ENCODE data around the gene ALAD.
"Not testable (repeated sequence)": the region's sequence is repeated elsewhere in the genome, so short reads cannot be mapped to it uniquely, and the experiment has no call there.

The ALAD gene

DNA sequence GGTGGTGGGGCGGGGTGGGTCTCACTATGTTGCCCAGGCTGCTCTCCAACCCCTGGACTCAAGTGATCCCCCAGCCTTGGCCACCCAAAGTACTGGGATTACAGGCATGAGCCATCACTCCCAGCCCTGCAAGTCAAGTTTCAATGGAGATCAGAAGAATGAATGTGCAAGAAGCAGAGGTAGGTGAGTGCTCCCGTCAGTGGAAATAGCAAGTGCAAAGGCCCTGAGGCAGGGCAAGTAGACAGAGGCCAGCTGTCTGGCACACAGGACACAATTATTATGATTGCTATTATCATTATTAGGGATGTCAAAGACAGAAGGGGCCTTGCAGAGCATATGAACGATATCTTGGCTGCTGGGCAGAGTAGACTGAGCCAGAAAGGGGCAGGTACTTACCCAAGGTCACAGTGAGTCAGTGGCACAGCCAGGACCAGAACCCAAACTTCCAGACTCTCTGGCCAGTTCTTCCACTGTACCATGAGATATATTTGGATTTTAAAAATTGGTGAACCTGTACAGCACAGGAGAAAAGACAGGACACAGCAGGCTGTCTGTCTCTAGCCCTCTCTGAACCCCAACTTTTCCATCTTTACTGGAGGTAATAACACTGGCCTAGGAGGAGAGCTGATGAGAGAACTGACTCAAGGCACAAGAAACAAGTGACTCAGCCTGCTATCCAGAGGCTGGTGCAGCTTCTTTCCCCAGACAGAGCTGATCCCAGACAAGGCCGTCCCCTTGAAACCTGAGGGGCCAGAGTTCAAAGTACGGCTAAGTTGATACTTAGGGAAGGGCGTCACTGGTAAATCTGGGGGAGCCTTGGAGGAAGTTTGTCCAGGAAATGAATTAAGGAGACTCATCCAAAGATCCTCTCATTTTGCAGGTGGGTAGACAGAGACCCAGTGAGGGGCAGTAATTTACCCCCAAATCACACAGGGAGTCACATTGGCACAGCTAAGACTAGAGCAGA, 25.7 kb downstream of the ALAD start:
- peak overlapping the region; percentile 84 to 89 for H3K27ac Mint-ChIP-seq
- peaks cover 9% of the 10 kb centered on the region for H3K36me3 Mint-ChIP-seq (ENCODE audit: insufficient read depth)
- no peaks in the 10 kb centered on the region for H3K27me3 Mint-ChIP-seq
- ATAC-seq (replicated peaks) (no peak), DNase-seq (no peak)
- H3K4me1 Mint-ChIP-seq (ENCODE audit: low read depth in 2 of 2), result peaks cover 13% of the 10 kb centered on the region in 2 donors
- peak overlapping the region; percentile 81 to 86 for H3K4me3 Mint-ChIP-seq
- H3K9me3 Mint-ChIP-seq, result no peaks in the 10 kb centered on the region

- no peak for DNase-seq
- H3K9me3 Mint-ChIP-seq, result no peaks in the 10 kb centered on the region
- ATAC-seq (replicated peaks), result no peak
- no peaks in the 10 kb centered on the region for H3K27me3 Mint-ChIP-seq
- peaks cover 13% of the 10 kb centered on the region in 2 donors for H3K4me1 Mint-ChIP-seq (ENCODE audit: low read depth in 2 of 2)
- peak overlapping the region in 1 of 2 donors; percentile 86 for H3K27ac Mint-ChIP-seq
- H3K36me3 Mint-ChIP-seq (ENCODE audit: insufficient read depth), result peaks cover 9% of the 10 kb centered on the region
- H3K4me3 Mint-ChIP-seq, result no peak overlapping the region
Observed at GRCh38 chr9:113373676-113374392, 27.2 kb downstream of the ALAD start.

GRCh38 chr9:113373256-113373655, 27.8 kb downstream of the ALAD start:
- ATAC-seq (replicated peaks), result no peak

DNA sequence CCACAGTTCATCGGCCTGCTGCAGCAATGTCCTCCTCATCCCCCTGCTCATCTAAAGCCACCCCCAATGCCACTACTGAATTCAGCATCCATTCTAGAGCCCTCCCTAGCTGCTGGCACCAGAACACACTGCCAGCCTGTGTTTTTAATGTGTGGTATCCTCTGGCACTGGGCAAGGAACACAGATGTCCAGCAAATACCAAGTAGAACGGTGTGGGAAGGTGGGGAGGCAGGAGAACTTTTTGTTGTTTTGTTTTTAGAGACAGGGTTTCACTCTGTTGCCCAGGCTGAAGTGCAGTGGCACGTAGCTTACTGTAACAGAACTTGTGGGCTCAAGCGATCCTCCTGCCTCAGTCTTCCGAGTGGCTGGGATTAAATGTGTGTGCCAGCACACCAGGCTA, 29.0 kb downstream of the ALAD start:
- Mint-ChIP-seq H3K4me3 (no peak overlapping the region), H3K36me3 (ENCODE audit: insufficient read depth) (peaks cover 9% of the 10 kb centered on the region), H3K27ac (peak overlapping the region in 1 of 2 donors; percentile 84), H3K4me1 (ENCODE audit: low read depth in 2 of 2) (peaks cover 12 to 13% of the 10 kb centered on the region in 2 donors), H3K9me3 (no peaks in the 10 kb centered on the region), H3K27me3 (no peaks in the 10 kb centered on the region)
- DNase-seq (no peak), ATAC-seq (replicated peaks) (no peak)

More at GRCh38 chr9:113373256-113373655, 27.8 kb downstream of the ALAD start:
- no peak overlapping the region for H3K4me3 Mint-ChIP-seq
- DNase-seq, result no peak
- H3K4me1 Mint-ChIP-seq (ENCODE audit: low read depth in 2 of 2), result peaks cover 13% of the 10 kb centered on the region in 2 donors
- peak overlapping the region in 1 of 2 donors; percentile 86 for H3K27ac Mint-ChIP-seq
- H3K9me3 Mint-ChIP-seq, result no peaks in the 10 kb centered on the region
- H3K27me3 Mint-ChIP-seq, result no peaks in the 10 kb centered on the region
- peaks cover 9% of the 10 kb centered on the region for H3K36me3 Mint-ChIP-seq (ENCODE audit: insufficient read depth)

DNA sequence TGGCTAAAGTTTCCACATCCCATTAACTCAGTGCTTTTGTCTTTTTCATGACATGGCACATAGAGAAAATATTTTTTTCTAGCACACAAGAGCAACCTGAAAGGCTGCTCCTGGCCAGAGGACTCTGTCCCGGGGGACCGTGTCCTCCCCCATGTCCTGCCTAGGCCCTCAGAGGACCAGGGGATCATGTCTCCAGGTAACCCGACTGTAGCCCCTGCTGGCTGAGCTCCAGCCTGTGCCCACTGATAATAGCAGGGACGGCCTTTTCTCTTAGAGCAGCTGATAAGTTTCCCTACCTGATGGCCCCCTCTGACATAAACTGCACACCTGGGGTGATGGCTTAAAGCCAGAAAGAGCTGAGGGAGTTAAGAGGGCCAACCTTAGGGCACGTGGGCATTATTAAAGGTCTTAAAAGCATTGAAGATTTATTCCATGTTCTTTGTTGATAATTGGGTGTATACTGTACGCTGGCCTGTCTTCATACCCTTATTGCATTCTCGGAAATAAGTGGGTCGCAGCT, 30.2 kb downstream of the ALAD start:
- no peak for DNase-seq
- H3K4me3 Mint-ChIP-seq, result no peak overlapping the region
- no peaks in the 10 kb centered on the region for H3K9me3 Mint-ChIP-seq
- H3K27ac Mint-ChIP-seq, result no peak overlapping the region
- H3K4me1 Mint-ChIP-seq (ENCODE audit: low read depth in 2 of 2), result peaks cover 10 to 13% of the 10 kb centered on the region in 2 donors
- no peaks in the 10 kb centered on the region for H3K27me3 Mint-ChIP-seq
- no peak for ATAC-seq (replicated peaks)
- H3K36me3 Mint-ChIP-seq (ENCODE audit: insufficient read depth), result peaks cover 5% of the 10 kb centered on the region

GRCh38 chr9:113369855-113370140, 31.3 kb downstream of the ALAD start:
- peaks cover 0 to 3% of the 10 kb centered on the region in 2 donors for H3K4me1 Mint-ChIP-seq (ENCODE audit: low read depth in 2 of 2)
- DNase-seq, result no peak
- peaks cover 2% of the 10 kb centered on the region for H3K36me3 Mint-ChIP-seq (ENCODE audit: insufficient read depth)
- H3K9me3 Mint-ChIP-seq, result no peaks in the 10 kb centered on the region
- no peak overlapping the region for H3K27ac Mint-ChIP-seq
- no peak for ATAC-seq (replicated peaks)
- H3K4me3 Mint-ChIP-seq, result no peak overlapping the region
- no peaks in the 10 kb centered on the region for H3K27me3 Mint-ChIP-seq

- H3K4me3 Mint-ChIP-seq, result no peak overlapping the region
- ATAC-seq (replicated peaks) (no peak), DNase-seq (no peak)
- H3K27ac Mint-ChIP-seq, result no peak overlapping the region
- no peaks in the 10 kb centered on the region for H3K4me1 Mint-ChIP-seq (ENCODE audit: low read depth in 2 of 2)
- H3K36me3 Mint-ChIP-seq (ENCODE audit: insufficient read depth), result no peaks in the 10 kb centered on the region
- H3K9me3 Mint-ChIP-seq, result no peaks in the 10 kb centered on the region
- no peaks in the 10 kb centered on the region for H3K27me3 Mint-ChIP-seq
Observed at GRCh38 chr9:113368982-113369854, 31.9 kb downstream of the ALAD start.

DNA sequence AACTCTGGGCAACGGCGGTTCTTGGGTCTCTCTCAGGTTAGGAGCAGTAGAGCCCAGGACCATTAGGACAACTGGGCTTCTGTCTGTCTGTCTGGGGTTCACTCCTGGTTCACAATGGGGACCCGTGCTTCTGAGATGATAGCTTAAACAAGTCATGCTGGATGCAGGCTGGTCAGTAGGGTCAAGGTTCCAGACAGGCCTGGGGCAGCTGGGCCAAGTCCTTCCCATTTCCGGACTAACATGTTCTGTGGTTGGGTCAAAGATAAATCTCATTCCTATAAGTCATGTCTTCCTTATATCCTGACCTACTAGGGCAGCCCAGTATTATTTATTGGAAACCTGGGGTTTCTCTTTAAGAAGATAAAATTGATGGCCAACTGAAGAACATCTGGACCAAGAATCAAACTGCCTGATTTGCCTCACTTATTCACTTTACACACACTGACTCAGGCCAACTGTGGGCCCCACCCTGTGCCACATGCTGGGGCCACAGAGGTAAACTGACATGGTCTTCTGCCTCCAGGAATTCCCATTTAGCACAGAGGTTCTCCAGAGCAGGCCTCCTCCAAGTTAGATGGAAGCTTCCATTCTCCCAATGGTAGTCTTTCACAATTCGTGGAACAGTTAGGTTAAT, 32.6 kb downstream of the ALAD start:
- no peaks in the 10 kb centered on the region for H3K4me1 Mint-ChIP-seq (ENCODE audit: low read depth in 2 of 2)
- no peaks in the 10 kb centered on the region for H3K27me3 Mint-ChIP-seq
- H3K27ac Mint-ChIP-seq, result no peak overlapping the region
- H3K36me3 Mint-ChIP-seq (ENCODE audit: insufficient read depth), result no peaks in the 10 kb centered on the region
- ATAC-seq (replicated peaks) (no peak), DNase-seq (no peak)
- H3K4me3 Mint-ChIP-seq, result no peak overlapping the region
- no peaks in the 10 kb centered on the region for H3K9me3 Mint-ChIP-seq

GRCh38 chr9:113365652-113366051, 35.4 kb downstream of the ALAD start:
- not testable (repeated sequence) for ATAC-seq (replicated peaks); H3K4me1 Mint-ChIP-seq (ENCODE audit: low read depth in 2 of 2); H3K36me3 Mint-ChIP-seq (ENCODE audit: insufficient read depth); H3K27ac Mint-ChIP-seq; DNase-seq; H3K9me3 Mint-ChIP-seq; H3K27me3 Mint-ChIP-seq; H3K4me3 Mint-ChIP-seq

DNA sequence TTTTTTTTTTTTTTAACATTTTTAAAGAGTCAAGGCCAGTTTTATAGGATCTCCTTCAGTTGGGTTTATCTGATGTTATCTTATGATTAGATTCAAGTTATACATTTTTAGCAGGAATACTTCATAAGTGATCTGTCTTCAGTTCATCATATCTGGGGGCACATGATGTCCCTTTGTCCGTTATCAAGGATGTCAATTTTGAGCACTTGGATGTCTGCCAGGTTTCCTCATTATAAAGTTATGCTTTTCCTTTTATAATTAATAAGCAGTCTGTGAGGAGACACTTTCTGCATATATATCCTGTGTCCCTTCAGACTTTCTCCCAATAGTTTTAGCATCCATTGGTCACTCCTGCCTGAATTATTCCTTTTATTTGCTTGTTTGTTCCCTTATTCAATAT, 36.1 kb downstream of the ALAD start:
- H3K27ac Mint-ChIP-seq, result no peak overlapping the region
- no peaks in the 10 kb centered on the region for H3K9me3 Mint-ChIP-seq
- DNase-seq (no peak), ATAC-seq (replicated peaks) (no peak)
- no peak overlapping the region for H3K4me3 Mint-ChIP-seq
- H3K27me3 Mint-ChIP-seq, result no peaks in the 10 kb centered on the region
- no peaks in the 10 kb centered on the region for H3K36me3 Mint-ChIP-seq (ENCODE audit: insufficient read depth)
- no peaks in the 10 kb centered on the region for H3K4me1 Mint-ChIP-seq (ENCODE audit: low read depth in 2 of 2)

GRCh38 chr9:113363336-113363735, 37.7 kb downstream of the ALAD start:
- ATAC-seq (replicated peaks) (no peak), DNase-seq (no peak)
- no peak overlapping the region for H3K4me3 Mint-ChIP-seq
- no peak overlapping the region for H3K27ac Mint-ChIP-seq
- no peaks in the 10 kb centered on the region for H3K27me3 Mint-ChIP-seq
- no peaks in the 10 kb centered on the region for H3K36me3 Mint-ChIP-seq (ENCODE audit: insufficient read depth)
- H3K4me1 Mint-ChIP-seq (ENCODE audit: low read depth in 2 of 2), result no peaks in the 10 kb centered on the region
- H3K9me3 Mint-ChIP-seq, result no peaks in the 10 kb centered on the region

GRCh38 chr9:113361304-113362018, 39.6 kb downstream of the ALAD start:
- Mint-ChIP-seq H3K27me3 (peaks cover 0 to 7% of the 10 kb centered on the region in 2 donors), H3K4me1 (ENCODE audit: low read depth in 2 of 2) (no peaks in the 10 kb centered on the region), H3K9me3 (no peaks in the 10 kb centered on the region), H3K4me3 (no peak overlapping the region), H3K27ac (no peak overlapping the region), H3K36me3 (ENCODE audit: insufficient read depth) (no peaks in the 10 kb centered on the region)
- DNase-seq (no peak), ATAC-seq (replicated peaks) (no peak)

Data from effector memory CD8-positive, alpha-beta T cell (primary cell).